Amygdala (tissue), 56 donors: Measurements from ENCODE around the gene SULT1A2.
A peak's percentile ranks its signal among the peaks of the same experiment; 100 is the strongest.
"Not testable (repeated sequence)": the region's sequence is repeated elsewhere in the genome, so short reads cannot be mapped to it uniquely, and the experiment has no call there.

Experiments
- DNase-seq, 56 donors: peaks; one replicate each; lab custom pipeline; 2025; lab: John Stamatoyannopoulos, UW

SULT1A2 gene

GRCh38 chr16:28562199-28562598, 34.7 kb downstream of the SULT1A2 start:
- no peak for DNase-seq

- no peak for DNase-seq
These were observed 35.2 kb downstream of the SULT1A2 start for GRCh38 chr16:28561557-28562187.

GRCh38 chr16:28558456-28558855, 38.4 kb downstream of the SULT1A2 start:
- no peak for DNase-seq

- DNase-seq, result no peak
These were observed 39.9 kb downstream of the SULT1A2 start for GRCh38 chr16:28556914-28557320.

GRCh38 chr16:28555561-28555960, 41.3 kb downstream of the SULT1A2 start:
- no peak for DNase-seq

GRCh38 chr16:28554634-28555423, 42.0 kb downstream of the SULT1A2 start:
- no peak for DNase-seq

GRCh38 chr16:28553776-28554633, 42.8 kb downstream of the SULT1A2 start, which contains the start of gene SGF29:
SGF29 (plus strand) TSS chr16:28553920; CDS start chr16:28581070, 27,150 bp downstream.
- DNase-seq, result peak; percentile 58 to 99 (median 89)

- no peak for DNase-seq
These were observed 47.5 kb downstream of the SULT1A2 start for GRCh38 chr16:28549301-28549899.

GRCh38 chr16:28548306-28548802, 48.5 kb downstream of the SULT1A2 start:
- DNase-seq, result no peak

GRCh38 chr16:28546626-28547025, 50.2 kb downstream of the SULT1A2 start:
- DNase-seq, result no peak

GRCh38 chr16:28545964-28546363, 50.9 kb downstream of the SULT1A2 start:
- DNase-seq, result not testable (repeated sequence)

GRCh38 chr16:28544998-28545397, 51.9 kb downstream of the SULT1A2 start:
- no peak for DNase-seq

- DNase-seq, result peak in 6 of 56 donors; percentile 0 to 40 (median 12)
These were observed 53.8 kb downstream of the SULT1A2 start for GRCh38 chr16:28543072-28543471.

GRCh38 chr16:28542646-28543045, 54.2 kb downstream of the SULT1A2 start:
- DNase-seq, result no peak
